ENCODE results near the gene POLN.
"Not testable (repeated sequence)": the region's sequence is repeated elsewhere in the genome, so short reads cannot be mapped to it uniquely, and the experiment has no call there.

POLN gene

GRCh38 chr4:2042204-2042946, 199.5 kb downstream of the POLN start:
- no peak for TF ChIP-seq CTCF (IDR thresholded peaks at IDR 0.05; ENCODE audit: unreplicated experiment in 3 of 3)
- Mint-ChIP-seq H3K4me1 (peaks cover 5% of the 10 kb centered on the region), H3K36me3 (ENCODE audit: low read depth) (no peaks in the 10 kb centered on the region), H3K27ac (no peak overlapping the region), H3K4me3 (peak overlapping the region; percentile 83 to 87 (median 83)), H3K27me3 (ENCODE audit: low read depth) (peaks cover 53% of the 10 kb centered on the region), H3K9me3 (no peaks in the 10 kb centered on the region)

GRCh38 chr4:2041239-2042130, 200.4 kb downstream of the POLN start:
- peaks cover 57% of the 10 kb centered on the region for H3K27me3 Mint-ChIP-seq (ENCODE audit: low read depth)
- peak overlapping the region; percentile 74 to 81 (median 80) for H3K4me3 Mint-ChIP-seq
- H3K4me1 Mint-ChIP-seq = peaks cover 5% of the 10 kb centered on the region
- no peak for TF ChIP-seq CTCF (IDR thresholded peaks at IDR 0.05; ENCODE audit: unreplicated experiment in 3 of 3)
- H3K9me3 Mint-ChIP-seq = no peaks in the 10 kb centered on the region
- no peak overlapping the region for H3K27ac Mint-ChIP-seq
- H3K36me3 Mint-ChIP-seq (ENCODE audit: low read depth) = no peaks in the 10 kb centered on the region

GRCh38 chr4:2040391-2041238, 201.3 kb downstream of the POLN start:
- Mint-ChIP-seq H3K9me3 (no peaks in the 10 kb centered on the region), H3K36me3 (ENCODE audit: low read depth) (no peaks in the 10 kb centered on the region), H3K4me3 (peak overlapping the region; percentile 74 to 84 (median 80)), H3K27ac (no peak overlapping the region), H3K27me3 (ENCODE audit: low read depth) (peaks cover 62% of the 10 kb centered on the region), H3K4me1 (peaks cover 5% of the 10 kb centered on the region)
- no peak for TF ChIP-seq CTCF (IDR thresholded peaks at IDR 0.05; ENCODE audit: unreplicated experiment in 3 of 3)

- H3K4me1 Mint-ChIP-seq = peaks cover 5% of the 10 kb centered on the region
- no peak for TF ChIP-seq CTCF (IDR thresholded peaks at IDR 0.05; ENCODE audit: unreplicated experiment in 3 of 3)
- peaks cover 13% of the 10 kb centered on the region for H3K9me3 Mint-ChIP-seq
- no peak overlapping the region for H3K4me3 Mint-ChIP-seq
- H3K27ac Mint-ChIP-seq = no peak overlapping the region
- H3K27me3 Mint-ChIP-seq (ENCODE audit: low read depth) = peaks cover 63% of the 10 kb centered on the region
- H3K36me3 Mint-ChIP-seq (ENCODE audit: low read depth) = peaks cover 6% of the 10 kb centered on the region
These were observed 205.1 kb downstream of the POLN start for GRCh38 chr4:2036866-2037265.

- no peak for TF ChIP-seq CTCF (IDR thresholded peaks at IDR 0.05; ENCODE audit: unreplicated experiment in 3 of 3)
- Mint-ChIP-seq H3K36me3 (ENCODE audit: low read depth) (peaks cover 6% of the 10 kb centered on the region), H3K27ac (no peak overlapping the region), H3K9me3 (peaks cover 13% of the 10 kb centered on the region), H3K27me3 (ENCODE audit: low read depth) (peaks cover 57% of the 10 kb centered on the region), H3K4me1 (peaks cover 5% of the 10 kb centered on the region), H3K4me3 (no peak overlapping the region)
These were observed 205.6 kb downstream of the POLN start for GRCh38 chr4:2036327-2036726.

GRCh38 chr4:2031161-2031560, 210.8 kb downstream of the POLN start:
- not testable (repeated sequence) for H3K36me3 Mint-ChIP-seq (ENCODE audit: low read depth); H3K4me3 Mint-ChIP-seq; H3K4me1 Mint-ChIP-seq; H3K27ac Mint-ChIP-seq
- Mint-ChIP-seq H3K27me3 (ENCODE audit: low read depth) (peaks cover 68% of the 10 kb centered on the region), H3K9me3 (peaks cover 36% of the 10 kb centered on the region)

GRCh38 chr4:2027120-2027519, 214.8 kb downstream of the POLN start:
- H3K9me3 Mint-ChIP-seq = peaks cover 35% of the 10 kb centered on the region
- not testable (repeated sequence) for H3K36me3 Mint-ChIP-seq (ENCODE audit: low read depth); H3K4me1 Mint-ChIP-seq; H3K27ac Mint-ChIP-seq; H3K4me3 Mint-ChIP-seq
- H3K27me3 Mint-ChIP-seq (ENCODE audit: low read depth) = peaks cover 52% of the 10 kb centered on the region

Data from nephron (organoid).